ENCODE results near the gene PLRG1. TPM values are rescaled to one million over a fixed set of nuclear protein-coding genes. Genes with fewer than 3 reads are reported as not detected.

Gene PLRG1
- total and polyA plus RNA-seq, 2 donors (not counting 1 experiment from before 2014, with no cell fraction given) = 72.5 to 101 TPM

- Histone ChIP-seq H3K36me3 (ENCODE audit: control insufficient read depth, insufficient read depth, low read length) (no peaks in the 10 kb centered on the region), H2AFZ (ENCODE audit: low read length) (no peak overlapping the region), H3K27me3 (ENCODE audit: control insufficient read depth, insufficient read depth, low read length) (no peaks in the 10 kb centered on the region), H3K4me2 (ENCODE audit: extremely low read depth, insufficient read depth, low read length) (no peak overlapping the region), H3K4me3 (replicated peaks in 1 of 4; ENCODE audit: control extremely low read depth in 1 of 4, insufficient read depth in 1 of 4, low read depth in 3 of 4, low read length in 4 of 4) (no peak overlapping the region), H3K9me3 (ENCODE audit: control insufficient read depth, insufficient read depth, low read depth, low read length) (no peaks in the 10 kb centered on the region), H3K4me1 (ENCODE audit: control insufficient read depth, extremely low read depth, insufficient read depth, low read length) (no peaks in the 10 kb centered on the region), H3K9ac (ENCODE audit: insufficient read depth, low read length) (no peak overlapping the region), H3K27ac (ENCODE audit: insufficient read depth, low read length) (no peak overlapping the region), H3K79me2 (ENCODE audit: control insufficient read depth, insufficient read depth, low read length) (no peaks in the 10 kb centered on the region), H4K20me1 (ENCODE audit: control insufficient read depth, extremely low read depth, insufficient read depth, low read length) (no peaks in the 10 kb centered on the region)
- TF ChIP-seq, protein P1, sequence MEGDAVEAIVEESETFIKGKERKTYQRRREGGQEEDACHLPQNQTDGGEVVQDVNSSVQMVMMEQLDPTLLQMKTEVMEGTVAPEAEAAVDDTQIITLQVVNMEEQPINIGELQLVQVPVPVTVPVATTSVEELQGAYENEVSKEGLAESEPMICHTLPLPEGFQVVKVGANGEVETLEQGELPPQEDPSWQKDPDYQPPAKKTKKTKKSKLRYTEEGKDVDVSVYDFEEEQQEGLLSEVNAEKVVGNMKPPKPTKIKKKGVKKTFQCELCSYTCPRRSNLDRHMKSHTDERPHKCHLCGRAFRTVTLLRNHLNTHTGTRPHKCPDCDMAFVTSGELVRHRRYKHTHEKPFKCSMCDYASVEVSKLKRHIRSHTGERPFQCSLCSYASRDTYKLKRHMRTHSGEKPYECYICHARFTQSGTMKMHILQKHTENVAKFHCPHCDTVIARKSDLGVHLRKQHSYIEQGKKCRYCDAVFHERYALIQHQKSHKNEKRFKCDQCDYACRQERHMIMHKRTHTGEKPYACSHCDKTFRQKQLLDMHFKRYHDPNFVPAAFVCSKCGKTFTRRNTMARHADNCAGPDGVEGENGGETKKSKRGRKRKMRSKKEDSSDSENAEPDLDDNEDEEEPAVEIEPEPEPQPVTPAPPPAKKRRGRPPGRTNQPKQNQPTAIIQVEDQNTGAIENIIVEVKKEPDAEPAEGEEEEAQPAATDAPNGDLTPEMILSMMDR (conservative IDR thresholded peaks at IDR 0.05 in 1 of 2, IDR thresholded peaks at IDR 0.05 in 1 of 2; ENCODE audit: low read depth in 1 of 2, low read length in 2 of 2) = no peak
- DNase-seq (ENCODE audit: low read depth in 2 of 2) = peak; percentile 32 to 98
Observed at GRCh38 chr4:154560824-154561231, 10.6 kb upstream of the PLRG1 start.

DNA sequence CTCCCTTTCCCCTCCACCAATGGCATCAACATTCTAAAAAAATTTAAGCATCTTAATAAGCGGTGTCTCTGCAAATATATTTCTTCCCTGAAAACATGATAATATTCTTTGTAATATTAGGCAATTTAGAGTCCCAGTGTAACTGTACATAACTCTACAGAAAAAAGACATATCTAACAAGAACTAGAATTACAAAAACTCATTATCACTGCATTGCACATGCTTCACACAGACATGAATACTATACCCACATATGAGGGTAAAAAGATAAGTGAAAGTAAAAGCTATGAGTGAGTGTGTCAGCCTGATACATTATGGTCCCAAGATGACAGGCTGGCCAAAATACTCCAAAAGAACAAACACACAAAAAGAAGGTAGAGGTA lies 10.2 kb upstream of the PLRG1 start:
- Histone ChIP-seq H3K27me3 (ENCODE audit: control insufficient read depth, insufficient read depth, low read length) (no peaks in the 10 kb centered on the region), H4K20me1 (ENCODE audit: control insufficient read depth, extremely low read depth, insufficient read depth, low read length) (no peaks in the 10 kb centered on the region), H3K4me2 (ENCODE audit: extremely low read depth, insufficient read depth, low read length) (no peak overlapping the region), H3K79me2 (ENCODE audit: control insufficient read depth, insufficient read depth, low read length) (no peaks in the 10 kb centered on the region), H3K27ac (ENCODE audit: insufficient read depth, low read length) (no peak overlapping the region), H3K9ac (ENCODE audit: insufficient read depth, low read length) (no peak overlapping the region), H3K4me1 (ENCODE audit: control insufficient read depth, extremely low read depth, insufficient read depth, low read length) (no peaks in the 10 kb centered on the region), H3K4me3 (replicated peaks in 1 of 4; ENCODE audit: control extremely low read depth in 1 of 4, insufficient read depth in 1 of 4, low read depth in 3 of 4, low read length in 4 of 4) (no peak overlapping the region), H3K36me3 (ENCODE audit: control insufficient read depth, insufficient read depth, low read length) (no peaks in the 10 kb centered on the region), H3K9me3 (ENCODE audit: control insufficient read depth, insufficient read depth, low read depth, low read length) (no peaks in the 10 kb centered on the region), H2AFZ (ENCODE audit: low read length) (no peak overlapping the region)
- no peak for DNase-seq (ENCODE audit: low read depth in 2 of 2)
- no peak for TF ChIP-seq EZH2 (IDR thresholded peaks at IDR 0.05; ENCODE audit: low read length, missing control alignments)
- TF ChIP-seq, protein P1 (conservative IDR thresholded peaks at IDR 0.05 in 1 of 2, IDR thresholded peaks at IDR 0.05 in 1 of 2; ENCODE audit: low read depth in 1 of 2, low read length in 2 of 2) = no peak

DNA sequence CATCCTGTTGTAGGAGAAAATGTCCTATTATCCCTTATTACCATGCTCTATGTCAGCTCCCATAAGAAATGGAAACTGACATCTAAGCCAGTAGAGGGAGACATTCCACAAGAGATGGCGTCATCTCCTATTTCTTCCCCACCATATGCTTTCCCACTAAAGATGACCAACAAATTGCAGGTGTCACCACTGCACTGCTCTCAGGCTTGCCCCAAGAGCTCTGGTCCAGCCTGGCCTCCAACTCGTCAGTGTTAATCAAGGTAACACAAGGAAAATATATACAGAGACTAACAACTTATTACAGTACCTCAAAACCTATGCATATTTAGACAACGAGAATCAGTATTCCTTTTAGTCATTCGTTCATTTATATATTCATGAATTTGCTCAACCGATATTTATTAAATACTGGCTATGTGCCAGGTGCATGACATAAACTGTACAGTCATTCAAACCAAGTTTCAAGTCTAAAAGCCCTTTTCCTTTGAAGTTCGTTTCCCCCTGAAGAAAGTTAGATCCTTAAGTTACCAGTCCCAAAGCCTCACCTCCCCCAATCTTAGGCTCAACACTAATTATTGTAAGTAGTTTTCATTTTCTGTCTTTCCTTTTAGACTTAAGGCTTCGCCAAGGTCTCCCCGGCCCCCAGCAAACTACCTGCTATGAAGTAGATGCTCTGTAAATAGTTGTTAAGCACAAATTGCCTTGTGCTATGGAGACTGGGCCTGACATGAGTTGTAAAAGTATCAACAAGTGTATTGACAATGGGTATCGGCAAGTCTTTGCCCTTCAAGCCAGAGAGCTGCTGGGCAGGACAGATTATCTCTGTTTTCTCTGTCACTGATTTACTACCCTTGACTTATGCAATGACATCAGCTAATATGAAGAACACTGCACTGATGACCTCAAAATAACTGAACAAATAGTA lies 9.6 kb upstream of the PLRG1 start:
- H3K36me3 ChIP-seq (ENCODE audit: control insufficient read depth, insufficient read depth, low read length) = no peaks in the 10 kb centered on the region
- H2AFZ ChIP-seq (ENCODE audit: low read length) = no peak overlapping the region
- H3K4me1 ChIP-seq (ENCODE audit: control insufficient read depth, extremely low read depth, insufficient read depth, low read length) = no peaks in the 10 kb centered on the region
- no peaks in the 10 kb centered on the region for H3K79me2 ChIP-seq (ENCODE audit: control insufficient read depth, insufficient read depth, low read length)
- no peaks in the 10 kb centered on the region for H3K9me3 ChIP-seq (ENCODE audit: control insufficient read depth, insufficient read depth, low read depth, low read length)
- H3K9ac ChIP-seq (ENCODE audit: insufficient read depth, low read length) = no peak overlapping the region
- no peaks in the 10 kb centered on the region for H4K20me1 ChIP-seq (ENCODE audit: control insufficient read depth, extremely low read depth, insufficient read depth, low read length)
- no peaks in the 10 kb centered on the region for H3K27me3 ChIP-seq (ENCODE audit: control insufficient read depth, insufficient read depth, low read length)
- DNase-seq (ENCODE audit: low read depth in 2 of 2) = peak; percentile 60 to 66
- H3K4me3 ChIP-seq (replicated peaks in 1 of 4; ENCODE audit: control extremely low read depth in 1 of 4, insufficient read depth in 1 of 4, low read depth in 3 of 4, low read length in 4 of 4) = no peak overlapping the region
- TF ChIP-seq EZH2 (IDR thresholded peaks at IDR 0.05; ENCODE audit: low read length, missing control alignments) = no peak
- TF ChIP-seq, protein P1 (conservative IDR thresholded peaks at IDR 0.05 in 1 of 2, IDR thresholded peaks at IDR 0.05 in 1 of 2; ENCODE audit: low read depth in 1 of 2, low read length in 2 of 2) = peak; percentile 51 to 71
- no peak overlapping the region for H3K27ac ChIP-seq (ENCODE audit: insufficient read depth, low read length)
- no peak overlapping the region for H3K4me2 ChIP-seq (ENCODE audit: extremely low read depth, insufficient read depth, low read length)

Measured in fibroblast of lung (primary cell).